Tibial nerve (tissue), 3 donors: ENCODE data around the gene ATP8A1.

Source experiments
- POLR2A ChIP-seq, 2 donors: fragments of 450-650 bp; IDR thresholded peaks; one replicate each; pipeline ENCODE4 v1.6.1; 2017; ENCODE audit warnings: antibody characterized with exemption in 2 of 2, mild to moderate bottlenecking in 2 of 2, moderate library complexity in 2 of 2
- TF ChIP-seq, protein P1 (sequence below), 5 experiments: fragments of 200-600 bp in 3 of 5; fragments of 450-650 bp in 2 of 5; sonication (generic) in 3 of 5; IDR thresholded peaks; one replicate each; pipeline ENCODE4 v1.5.1; 2016 to 2019; ENCODE audit warnings: antibody characterized with exemption in 5 of 5, mild to moderate bottlenecking in 3 of 5, moderate library complexity in 2 of 5

DNA sequence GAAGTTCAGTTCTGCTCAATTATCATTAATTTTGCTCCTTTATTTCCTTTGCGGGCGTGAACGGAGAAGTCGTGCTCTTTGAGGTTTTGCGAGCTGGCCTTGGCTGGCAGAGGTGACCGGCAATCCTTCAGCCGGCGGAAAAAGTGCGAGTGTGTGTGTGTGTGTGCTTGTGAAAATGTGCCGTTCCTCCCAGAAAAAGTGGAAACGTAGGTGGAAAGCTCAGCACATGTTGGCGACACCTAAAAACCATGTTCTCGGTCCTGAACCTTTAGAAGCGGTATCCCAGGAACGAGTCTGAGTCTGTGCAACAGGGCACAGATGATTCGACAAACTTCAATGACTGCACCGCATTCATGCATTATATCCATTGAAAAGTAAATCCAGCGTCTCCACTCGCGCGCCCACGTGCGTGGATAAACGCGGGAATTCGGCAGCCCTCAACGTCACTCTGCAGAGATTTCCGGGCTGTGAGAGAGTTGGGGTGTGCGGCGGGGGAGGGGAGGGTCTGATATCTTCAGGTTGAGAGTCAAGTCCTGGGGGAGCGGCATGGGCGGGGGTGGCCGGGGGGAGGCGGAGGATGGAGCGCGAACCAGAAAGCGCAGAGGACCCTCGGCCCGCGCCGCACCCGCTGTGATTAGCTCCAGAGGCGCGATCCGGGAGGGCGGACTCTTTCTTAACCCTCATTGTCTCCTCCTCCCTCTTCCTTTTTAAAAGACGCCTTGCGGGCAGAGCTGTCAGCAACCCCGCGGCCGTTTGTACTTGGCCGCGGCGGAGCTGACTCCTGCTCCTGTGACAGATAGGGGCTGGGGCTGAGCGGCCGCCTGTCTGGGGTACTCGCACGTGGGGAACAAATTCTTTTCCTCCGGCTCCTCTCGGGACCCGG lies 259.9 kb downstream of the ATP8A1 start, which contains the start of gene SHISA3:
- TF ChIP-seq, protein P1, sequence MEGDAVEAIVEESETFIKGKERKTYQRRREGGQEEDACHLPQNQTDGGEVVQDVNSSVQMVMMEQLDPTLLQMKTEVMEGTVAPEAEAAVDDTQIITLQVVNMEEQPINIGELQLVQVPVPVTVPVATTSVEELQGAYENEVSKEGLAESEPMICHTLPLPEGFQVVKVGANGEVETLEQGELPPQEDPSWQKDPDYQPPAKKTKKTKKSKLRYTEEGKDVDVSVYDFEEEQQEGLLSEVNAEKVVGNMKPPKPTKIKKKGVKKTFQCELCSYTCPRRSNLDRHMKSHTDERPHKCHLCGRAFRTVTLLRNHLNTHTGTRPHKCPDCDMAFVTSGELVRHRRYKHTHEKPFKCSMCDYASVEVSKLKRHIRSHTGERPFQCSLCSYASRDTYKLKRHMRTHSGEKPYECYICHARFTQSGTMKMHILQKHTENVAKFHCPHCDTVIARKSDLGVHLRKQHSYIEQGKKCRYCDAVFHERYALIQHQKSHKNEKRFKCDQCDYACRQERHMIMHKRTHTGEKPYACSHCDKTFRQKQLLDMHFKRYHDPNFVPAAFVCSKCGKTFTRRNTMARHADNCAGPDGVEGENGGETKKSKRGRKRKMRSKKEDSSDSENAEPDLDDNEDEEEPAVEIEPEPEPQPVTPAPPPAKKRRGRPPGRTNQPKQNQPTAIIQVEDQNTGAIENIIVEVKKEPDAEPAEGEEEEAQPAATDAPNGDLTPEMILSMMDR (IDR thresholded peaks at IDR 0.05) = no peak
- TF ChIP-seq POLR2A (IDR thresholded peaks at IDR 0.05) = no peak
